SK-N-SH (cell line): Measurements from ENCODE around the gene PRRX2. TPM values are rescaled to one million over a fixed set of nuclear protein-coding genes. Genes with fewer than 3 reads are reported as not detected.
A peak's percentile ranks its signal among the peaks of the same experiment; 100 is the strongest.

Source experiments
- CTCF ChIA-PET: fragments of 300-600, 350-600 bp; formaldehyde crosslinking; extraction: SDS; loops from one replicate; lab custom pipeline; 2021; lab: Yijun Ruan, JAX
- POLR2A ChIA-PET: fragments of 350-600 bp; sonication (Branson Sonifier 250); formaldehyde crosslinking; extraction: SDS; loops from one replicate; lab custom pipeline; 2020; ENCODE audit warnings: antibody characterized with exemption, inconsistent platforms; lab: Yijun Ruan, JAX
- DNase-seq: peaks from one replicate; pipeline ENCODE4 v3.0.0; 2012
- H2AFZ ChIP-seq: fragments of 200-600 bp; sonication (generic); 2 replicates; pipeline ENCODE4 v1.8.1; 2016; ENCODE audit warnings: antibody characterized with exemption, mild to moderate bottlenecking, low read depth
- H3F3A ChIP-seq: fragments of 200-600 bp; sonication (generic); replicated peaks from 2 replicates; pipeline ENCODE3; 2016; ENCODE audit warnings: antibody characterized with exemption, mild to moderate bottlenecking; ENCODE audit not compliant: insufficient read depth
- H3K27ac ChIP-seq, 2 experiments: fragments of 200-500 bp in 1 of 2; fragments of 200-600 bp in 1 of 2; sonication (Bioruptor generic) in 1 of 2; sonication (generic), shearing (Covaris generic) in 1 of 2; 2 replicates each; pipeline versions ENCODE4 v1.5.1 to v1.6.1; 2014 to 2016; ENCODE audit warnings: low read depth in 2 of 2, inconsistent platforms in 1 of 2, low read length in 1 of 2, mild to moderate bottlenecking in 1 of 2, mixed read lengths in 1 of 2
- H3K27me3 ChIP-seq: fragments of 200-600 bp; sonication (generic), shearing (Covaris generic); 2 replicates; pipeline ENCODE4 v1.6.1; 2016; ENCODE audit warnings: mixed run types; ENCODE audit not compliant: insufficient read depth
- H3K36me3 ChIP-seq, 2 experiments: fragments of 200-500 bp in 1 of 2; fragments of 200-600 bp in 1 of 2; sonication (Bioruptor generic) in 1 of 2; sonication (generic) in 1 of 2; replicated peaks in 1 of 2; 2 replicates each; pipeline versions ENCODE3 to v1.5.1; 2014 to 2016; ENCODE audit warnings: low read length in 1 of 2, mild to moderate bottlenecking in 1 of 2; ENCODE audit not compliant: insufficient read depth in 2 of 2, control insufficient read depth in 1 of 2
- H3K4me1 ChIP-seq, 2 experiments: fragments of 200-500 bp in 1 of 2; fragments of 200-600 bp in 1 of 2; sonication (Bioruptor generic) in 1 of 2; sonication (generic), shearing (Covaris generic) in 1 of 2; 2 replicates each; pipeline versions ENCODE4 v1.5.1 to v1.6.1; 2014 to 2016; ENCODE audit warnings: low read depth in 1 of 2, low read length in 1 of 2, mixed run types in 1 of 2; ENCODE audit not compliant: insufficient read depth in 2 of 2, control insufficient read depth in 1 of 2
- H3K4me2 ChIP-seq: fragments of 200-600 bp; sonication (generic), shearing (Covaris generic); 2 replicates; pipeline ENCODE4 v1.6.1; 2017; ENCODE audit warnings: mixed run types
- H3K4me3 ChIP-seq, 2 experiments: fragments of 200-500 bp in 1 of 2; fragments of 200-600 bp in 1 of 2; sonication (Bioruptor generic) in 1 of 2; sonication (generic), shearing (Covaris generic) in 1 of 2; 2 replicates each; pipeline versions ENCODE4 v1.5.1 to v1.8.1; 2014 to 2016; ENCODE audit warnings: low read depth in 2 of 2, inconsistent platforms in 1 of 2, low read length in 1 of 2, mild to moderate bottlenecking in 1 of 2, mixed read lengths in 1 of 2, moderate library complexity in 1 of 2
- H3K79me2 ChIP-seq: fragments of 200-600 bp; sonication (generic); 2 replicates; pipeline ENCODE4 v1.8.1; 2017; ENCODE audit warnings: mild to moderate bottlenecking; ENCODE audit not compliant: insufficient read depth
- H3K9ac ChIP-seq: fragments of 200-600 bp; sonication (generic); 2 replicates; pipeline ENCODE4 v1.6.1; 2017; ENCODE audit warnings: mixed run types
- H3K9me2 ChIP-seq: fragments of 200-600 bp; sonication (generic); 2 replicates; pipeline ENCODE4 v1.6.1; 2017; ENCODE audit warnings: mixed run types
- H3K9me3 ChIP-seq: fragments of 200-600 bp; sonication (generic); 2 replicates; pipeline ENCODE4 v1.6.1; 2017; ENCODE audit warnings: mixed run types, mild to moderate bottlenecking, moderate library complexity
- H4K20me1 ChIP-seq: fragments of 200-600 bp; sonication (generic); 2 replicates; pipeline ENCODE4 v1.6.1; 2017; ENCODE audit warnings: mild to moderate bottlenecking, mixed run types; ENCODE audit not compliant: insufficient read depth
- CTCF ChIP-seq: fragments of 200-600 bp; sonication (generic); IDR thresholded peaks from 2 replicates; pipeline ENCODE4 v1.6.1; 2017; ENCODE audit warnings: antibody characterized with exemption, mild to moderate bottlenecking, moderate library complexity
- FOSL2 ChIP-seq: IDR thresholded peaks from 2 replicates; pipeline ENCODE4 v1.4.0; 2012; ENCODE audit warnings: low read depth, mild to moderate bottlenecking, moderate library complexity, borderline replicate concordance
- FOXJ3 ChIP-seq: sonication (generic); formaldehyde crosslinking; IDR thresholded peaks from 2 replicates; pipeline ENCODE4 v1.5.1; 2020; ENCODE audit warnings: mild to moderate bottlenecking, missing genetic modification reagents
- FOXM1 ChIP-seq: IDR thresholded peaks from 2 replicates; pipeline ENCODE4 v1.4.0; 2012; ENCODE audit warnings: low read depth, mild to moderate bottlenecking
- GATA2 ChIP-seq: sonication (generic); formaldehyde crosslinking; IDR thresholded peaks from 2 replicates; pipeline ENCODE4 v1.5.0; 2020; ENCODE audit warnings: mild to moderate bottlenecking, missing genetic modification reagents
- MAX ChIP-seq: IDR thresholded peaks from 2 replicates; pipeline ENCODE4 v1.4.0; 2012; ENCODE audit warnings: low read depth
- NRF1 ChIP-seq: IDR thresholded peaks from 2 replicates; pipeline ENCODE4 v1.6.1; 2012; ENCODE audit warnings: low read depth, mild to moderate bottlenecking, low read length
- RCOR1 ChIP-seq: fragments of 150-350 bp; IDR thresholded peaks from 2 replicates; pipeline ENCODE4 v1.6.1; 2017; ENCODE audit warnings: antibody characterized with exemption, low read length
- RFX5 ChIP-seq: IDR thresholded peaks from 2 replicates; pipeline ENCODE4 v1.6.1; 2012; ENCODE audit warnings: mild to moderate bottlenecking, improper control_type of control experiment, low read length
- SIN3A ChIP-seq: IDR thresholded peaks from 2 replicates; pipeline ENCODE4 v1.6.1; 2012; ENCODE audit warnings: low read depth, mild to moderate bottlenecking, low read length, moderate library complexity, borderline replicate concordance
- TAF1 ChIP-seq: IDR thresholded peaks from 2 replicates; pipeline ENCODE4 v1.6.1; 2012; ENCODE audit warnings: low read depth, mild to moderate bottlenecking, low read length, moderate library complexity, borderline replicate concordance
- TCF12 ChIP-seq: IDR thresholded peaks from 2 replicates; pipeline ENCODE4 v1.4.0; 2012
- TEAD4 ChIP-seq: IDR thresholded peaks from 2 replicates; pipeline ENCODE4 v1.4.0; 2012; ENCODE audit warnings: mild to moderate bottlenecking, borderline replicate concordance; ENCODE audit not compliant: insufficient read depth
- YY1 ChIP-seq: IDR thresholded peaks from 2 replicates; pipeline ENCODE4 v1.4.0; 2012; ENCODE audit warnings: low read depth, mild to moderate bottlenecking
- WGBS: methylation state at CpG from one replicate; pipeline ENCODE4 v1.1.6; 2017; ENCODE audit warnings: low lambda C conversion rate; 5-methylcytosine and 5-hydroxymethylcytosine counted together
- polyA plus RNA-seq, 3 experiments: library from polyadenylated mRNA; depleted of rRNA; stranded (reverse); fragments of >200 nt; gene quantifications; 2 replicates each; pipeline ENCODE4 v1.2.3, GENCODE V29; 2012

The PRRX2 gene
- polyA plus RNA-seq, 1 of the 3 experiments (the other 2 are of a cell fraction): 0.84 TPM

GRCh38 chr9:129627556-129628440 lies 37.6 kb upstream of the PRRX2 start (continued):
- TF ChIP-seq FOSL2 (no peak), MAX (no peak)

DNA sequence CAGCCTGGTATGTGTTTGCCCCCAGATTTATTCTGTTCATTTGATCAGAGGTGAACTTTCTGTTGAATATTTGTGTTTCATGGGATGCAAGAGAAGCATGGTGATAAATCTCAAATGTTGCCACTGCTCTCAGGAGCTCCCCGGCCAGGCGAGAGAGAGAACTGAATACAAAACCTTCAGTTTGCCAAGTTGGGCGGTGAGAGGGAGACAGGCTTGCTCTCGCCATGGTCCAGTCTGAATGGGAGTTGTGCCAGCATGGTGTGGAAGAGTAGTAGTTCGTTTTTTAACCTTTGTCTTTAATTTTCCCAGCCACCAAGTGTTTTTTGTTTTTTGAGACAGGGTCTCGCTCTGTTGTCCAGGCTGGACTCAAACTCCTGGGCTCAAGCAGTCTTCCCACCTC lies 36.7 kb upstream of the PRRX2 start:
- H3K4me3 ChIP-seq: peak overlapping the region in 1 of 2 experiments; percentile 92; a peak in 1 of 4 replicates
- WGBS: 74% methylated on average over 6 of the region's 6 CpGs
- CTCF ChIA-PET: interaction anchor here (1.1 to 12.8 kb wide), 8 partner anchors 12 to 497 kb away, joined by 4 to 212 read pairs (median 6); partner anchors contain the start of gene ASB6

More for the DNA sequence above, 36.7 kb upstream of the PRRX2 start:
- H3K27ac ChIP-seq: peak overlapping the region in 1 of 2 experiments; percentile 18; a peak in 2 of 4 replicates
- H3K9me3 ChIP-seq: no peaks in the 10 kb centered on the region
- peaks cover 6 to 9% of the 10 kb centered on the region in 2 experiments for H3K36me3 ChIP-seq
- TF ChIP-seq YY1: no peak
- no peak for TF ChIP-seq NRF1
- no peak for TF ChIP-seq TAF1
- no peak for TF ChIP-seq TEAD4
- no peak for TF ChIP-seq FOSL2
- no peak for TF ChIP-seq MAX
- TF ChIP-seq FOXM1: no peak
- no peak for TF ChIP-seq GATA2 (CRISPR knock-in tag)
- no peak for TF ChIP-seq RFX5
- no peak for TF ChIP-seq SIN3A
- TF ChIP-seq CTCF: no peak
- TF ChIP-seq FOXJ3 (CRISPR knock-in tag): no peak
- no peak for TF ChIP-seq TCF12
- TF ChIP-seq RCOR1: no peak
- peaks cover 59% of the 10 kb centered on the region for H4K20me1 ChIP-seq
- peaks cover 12% of the 10 kb centered on the region for H3F3A ChIP-seq
- peak overlapping the region; percentile 84 for H3K4me2 ChIP-seq
- POLR2A ChIA-PET: interaction anchor here (0.8 kb wide), 1 partner anchor 11 kb away, joined by 3 read pairs; no protein-coding TSS in a partner anchor
- no peak for DNase-seq
- peaks cover 18 to 36% of the 10 kb centered on the region in 2 experiments; a peak in 2 of 4 replicates for H3K4me1 ChIP-seq
- no peak overlapping the region for H2AFZ ChIP-seq
- no peaks in the 10 kb centered on the region for H3K27me3 ChIP-seq
- H3K9me2 ChIP-seq: no peaks in the 10 kb centered on the region
- peaks cover 80% of the 10 kb centered on the region for H3K79me2 ChIP-seq
- no peak overlapping the region; the same call in 1 of the 2 replicates for H3K9ac ChIP-seq
